Epithelial cell of esophagus (primary cell): ENCODE results near the gene PDZD4.

Source experiments
- DNase-seq: peaks from one replicate; pipeline ENCODE4 v3.0.0; 2010; ENCODE audit warnings: low read depth
- H3K4me3 ChIP-seq: 2 replicates; pipeline ENCODE4 v1.5.1; 2011; ENCODE audit warnings: mild to moderate bottlenecking, low read length, control low read depth
- TF ChIP-seq, protein P1 (sequence below): IDR thresholded peaks from 2 replicates; pipeline ENCODE4 v1.5.1; 2011; ENCODE audit warnings: low read depth, mild to moderate bottlenecking, low read length, control low read depth, inconsistent platforms; ENCODE audit not compliant: insufficient read depth; ENCODE audit errors: missing control alignments

The PDZD4 gene

DNA sequence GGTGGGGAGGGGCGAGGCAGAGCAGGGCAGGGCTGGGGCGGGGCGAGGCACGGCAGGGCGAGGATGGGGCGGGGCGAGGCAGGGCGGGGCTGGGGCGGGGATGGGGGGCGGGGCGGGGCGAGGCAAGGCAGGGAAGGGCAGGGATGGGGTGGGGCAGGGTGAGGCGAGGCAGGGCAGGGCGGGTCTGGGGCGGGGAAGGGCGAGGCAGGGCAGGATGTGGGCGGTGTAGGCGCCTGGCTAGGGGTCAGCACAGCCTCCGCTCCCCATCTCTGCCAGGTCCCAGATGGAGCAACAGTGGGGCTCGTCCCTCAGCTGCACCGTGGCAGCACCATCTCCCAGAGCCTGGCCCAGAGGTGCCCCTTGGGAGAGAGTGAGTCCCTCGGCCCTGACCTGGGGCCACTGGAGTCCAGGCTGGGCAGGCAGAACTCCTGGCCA lies 53.7 kb downstream of the PDZD4 start:
- DNase-seq, result no peak
- TF ChIP-seq, protein P1, sequence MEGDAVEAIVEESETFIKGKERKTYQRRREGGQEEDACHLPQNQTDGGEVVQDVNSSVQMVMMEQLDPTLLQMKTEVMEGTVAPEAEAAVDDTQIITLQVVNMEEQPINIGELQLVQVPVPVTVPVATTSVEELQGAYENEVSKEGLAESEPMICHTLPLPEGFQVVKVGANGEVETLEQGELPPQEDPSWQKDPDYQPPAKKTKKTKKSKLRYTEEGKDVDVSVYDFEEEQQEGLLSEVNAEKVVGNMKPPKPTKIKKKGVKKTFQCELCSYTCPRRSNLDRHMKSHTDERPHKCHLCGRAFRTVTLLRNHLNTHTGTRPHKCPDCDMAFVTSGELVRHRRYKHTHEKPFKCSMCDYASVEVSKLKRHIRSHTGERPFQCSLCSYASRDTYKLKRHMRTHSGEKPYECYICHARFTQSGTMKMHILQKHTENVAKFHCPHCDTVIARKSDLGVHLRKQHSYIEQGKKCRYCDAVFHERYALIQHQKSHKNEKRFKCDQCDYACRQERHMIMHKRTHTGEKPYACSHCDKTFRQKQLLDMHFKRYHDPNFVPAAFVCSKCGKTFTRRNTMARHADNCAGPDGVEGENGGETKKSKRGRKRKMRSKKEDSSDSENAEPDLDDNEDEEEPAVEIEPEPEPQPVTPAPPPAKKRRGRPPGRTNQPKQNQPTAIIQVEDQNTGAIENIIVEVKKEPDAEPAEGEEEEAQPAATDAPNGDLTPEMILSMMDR, result no peak
- no peak overlapping the region for H3K4me3 ChIP-seq

DNA sequence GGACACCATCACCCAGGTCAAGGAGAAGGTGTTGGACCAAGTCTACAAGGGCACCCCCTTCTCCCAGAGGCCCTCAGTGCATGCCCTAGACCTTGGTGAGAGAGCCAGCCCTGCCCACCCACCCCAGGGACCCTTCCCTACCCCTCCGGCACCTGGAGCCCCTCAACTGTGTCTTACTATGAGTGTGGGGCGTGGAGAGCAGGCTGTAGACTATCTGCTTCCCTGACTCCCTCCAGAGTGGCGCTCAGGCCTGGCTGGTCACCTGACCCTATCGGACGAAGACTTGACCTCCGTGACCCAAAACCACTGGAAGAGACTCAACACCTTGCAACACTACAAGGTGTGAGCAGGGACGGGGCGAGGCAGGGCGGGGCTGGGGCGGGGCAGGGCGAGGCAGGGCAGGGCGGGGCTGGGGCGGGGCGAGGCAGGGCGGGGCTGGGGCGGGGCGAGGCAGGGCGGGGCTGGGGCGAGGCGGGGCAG lies 54.2 kb downstream of the PDZD4 start:
- TF ChIP-seq, protein P1, result no peak
- H3K4me3 ChIP-seq, result no peak overlapping the region

DNA sequence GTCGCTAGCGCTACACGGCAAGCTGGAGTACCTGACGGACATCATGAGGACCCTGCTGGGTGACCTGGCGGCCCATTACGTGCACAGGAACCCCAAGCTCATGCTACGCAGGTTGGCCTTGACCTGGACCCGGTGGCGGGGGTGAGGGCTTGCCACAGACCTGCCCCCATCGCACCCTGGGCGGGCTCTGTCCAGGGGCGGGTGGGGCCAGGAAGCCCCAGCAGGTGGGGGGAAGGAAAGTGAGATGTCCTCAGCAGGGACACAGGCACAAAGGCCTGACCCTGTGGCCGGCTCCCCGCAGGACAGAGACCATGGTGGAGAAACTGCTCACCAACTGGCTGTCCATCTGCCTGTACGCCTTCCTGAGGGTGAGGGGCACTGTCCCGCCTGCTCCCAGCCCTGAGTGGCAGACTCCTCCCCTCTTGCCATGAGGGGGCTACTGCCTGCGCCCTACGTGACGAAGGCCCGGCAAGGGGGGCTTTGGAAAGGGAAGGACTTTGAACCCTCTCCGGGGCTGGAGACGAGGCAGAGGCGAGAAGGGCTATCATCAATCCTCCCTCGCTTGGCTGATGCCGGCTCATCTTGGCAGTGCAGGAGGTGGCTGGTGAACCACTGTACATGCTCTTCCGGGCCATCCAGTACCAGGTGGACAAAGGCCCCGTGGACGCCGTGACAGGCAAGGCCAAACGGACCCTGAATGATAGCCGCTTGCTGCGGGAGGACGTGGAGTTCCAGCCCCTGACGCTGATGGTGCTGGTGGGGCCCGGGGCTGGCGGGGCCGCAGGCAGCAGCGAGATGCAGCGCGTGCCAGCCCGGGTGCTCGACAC lies 54.8 kb downstream of the PDZD4 start:
- TF ChIP-seq, protein P1, result no peak
- DNase-seq, result no peak
- no peak overlapping the region for H3K4me3 ChIP-seq

More for the DNA sequence above, 54.2 kb downstream of the PDZD4 start:
- DNase-seq, result no peak

DNA sequence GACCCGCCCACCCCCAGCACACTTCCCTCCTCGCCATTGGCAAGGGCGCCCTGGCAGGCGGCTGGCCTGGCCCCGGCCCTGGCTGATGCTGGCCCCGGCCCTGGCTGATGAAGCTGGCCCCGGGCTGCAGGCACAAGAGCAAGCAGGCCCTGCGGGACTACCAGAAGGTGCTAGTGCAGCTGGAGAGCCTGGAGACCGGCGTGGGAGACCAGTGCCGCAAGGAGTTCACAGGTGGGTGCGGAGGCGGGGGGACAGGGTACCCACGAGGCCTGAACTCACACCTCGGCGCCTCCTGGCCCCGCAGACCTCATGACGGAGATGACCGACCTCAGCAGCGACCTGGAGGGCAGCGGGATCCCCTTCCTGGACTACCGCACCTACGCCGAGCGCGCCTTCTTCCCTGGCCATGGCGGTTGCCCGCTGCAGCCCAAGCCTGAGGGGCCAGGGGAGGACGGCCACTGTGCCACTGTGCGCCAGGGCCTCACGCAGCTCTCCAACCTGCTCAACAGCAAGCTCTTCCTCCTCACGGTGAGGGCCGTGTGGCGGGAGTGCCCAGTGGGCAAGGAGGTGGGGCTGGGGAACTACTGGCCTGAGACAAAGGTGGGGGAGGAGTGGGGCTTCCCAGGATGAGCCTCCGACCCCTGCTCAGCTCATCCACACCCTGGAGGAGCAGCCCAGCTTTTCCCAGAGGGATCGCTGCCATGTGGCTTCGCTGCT lies 55.6 kb downstream of the PDZD4 start:
- TF ChIP-seq, protein P1, result no peak
- H3K4me3 ChIP-seq, result no peak overlapping the region
- DNase-seq, result no peak

DNA sequence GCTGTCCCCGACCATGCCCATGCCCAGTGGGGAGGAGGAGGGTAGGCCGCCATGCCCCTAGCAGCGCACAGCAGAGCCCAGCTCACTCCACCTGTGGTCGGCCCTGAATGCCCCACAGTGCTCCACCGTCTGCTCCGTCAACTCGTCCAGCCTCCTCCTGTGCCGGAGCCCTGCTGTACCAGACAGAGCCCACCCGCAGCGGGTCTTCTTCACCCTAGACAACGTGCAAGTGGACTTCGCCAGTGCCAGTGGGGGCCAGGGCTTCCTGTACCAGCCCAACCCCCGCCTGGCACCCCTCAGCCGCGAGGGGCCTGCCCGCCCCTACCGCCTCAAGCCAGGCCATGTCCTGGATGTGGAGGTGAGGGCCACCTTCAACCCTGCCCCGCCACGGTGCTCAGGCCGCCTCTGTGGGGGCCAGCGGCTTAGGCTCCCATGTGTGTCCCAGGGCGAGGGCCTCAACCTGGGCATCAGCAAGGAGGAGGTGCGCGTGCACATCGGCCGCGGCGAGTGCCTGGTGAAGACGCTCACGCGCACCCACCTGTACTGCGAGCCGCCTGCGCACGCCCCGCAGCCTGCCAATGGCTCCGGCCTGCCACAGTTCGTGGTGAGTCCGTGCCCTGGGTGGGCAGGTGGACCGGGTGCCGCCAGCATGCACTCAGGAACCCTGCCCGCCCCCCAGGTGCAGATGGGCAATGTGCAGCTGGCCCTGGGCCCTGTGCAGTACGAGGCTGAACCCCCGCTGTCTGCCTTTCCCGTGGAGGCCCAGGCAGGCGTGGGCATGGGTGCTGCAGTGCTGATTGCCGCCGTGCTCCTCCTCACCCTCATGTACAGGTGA lies 56.4 kb downstream of the PDZD4 start:
- TF ChIP-seq, protein P1, result no peak
- DNase-seq, result no peak
- H3K4me3 ChIP-seq, result no peak overlapping the region

DNA sequence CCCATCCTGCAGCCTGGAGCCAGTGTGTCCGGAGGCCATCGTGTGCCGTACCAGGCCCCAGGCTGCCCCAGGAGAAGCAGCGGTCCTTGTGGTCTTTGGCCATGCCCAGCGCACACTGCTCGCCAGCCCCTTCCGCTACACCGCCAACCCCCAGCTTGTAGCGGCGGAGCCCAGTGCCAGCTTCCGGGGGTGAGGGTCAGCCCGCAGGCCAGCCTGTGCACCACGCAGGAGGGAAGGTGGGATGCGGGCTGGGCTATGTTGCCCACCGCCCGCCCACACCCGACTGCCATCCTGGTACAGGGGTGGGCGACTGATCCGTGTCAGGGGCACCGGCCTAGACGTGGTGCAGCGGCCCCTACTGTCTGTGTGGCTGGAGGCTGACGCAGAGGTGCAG lies 57.1 kb downstream of the PDZD4 start:
- no peak for DNase-seq
- H3K4me3 ChIP-seq, result no peak overlapping the region
- TF ChIP-seq, protein P1, result no peak
